ENCODE data around the gene MEIS2. TPM values are rescaled to one million over a fixed set of nuclear protein-coding genes. Genes with fewer than 3 reads are reported as not detected.

The MEIS2 gene
- total RNA-seq, 5 donors from 2014 or later (not counting 1 experiment from before 2014, with no cell fraction given): 0.38 to 0.54 TPM; not detected in 3

- ChIA-PET CTCF (interaction anchor here in 1 of 2 donors (0.6 kb wide), 1 partner anchor 16 kb away, joined by 4 read pairs; no protein-coding TSS in a partner anchor), POLR2A (interaction anchor here in 1 of 2 donors (0.5 kb wide), 1 partner anchor 152 kb away, joined by 6 read pairs; no protein-coding TSS in a partner anchor)
- Mint-ChIP-seq H3K9me3 (peaks cover 3 to 17% (median 5%) of the 10 kb centered on the region in 3 donors), H3K27me3 (peaks cover 2 to 13% of the 10 kb centered on the region in 2 donors), H3K36me3 (no peaks in the 10 kb centered on the region), H3K4me3 (no peak overlapping the region), H3K4me1 (no peaks in the 10 kb centered on the region), H3K27ac (no peak overlapping the region)
- H3K27ac ChIP-seq (ENCODE audit: low read length): no peak overlapping the region
- H3K4me1 ChIP-seq (ENCODE audit: control insufficient read depth in 1 of 2, extremely low read depth in 1 of 2, insufficient read depth in 2 of 2, low read length in 2 of 2): no peaks in the 10 kb centered on the region
- no peak for ATAC-seq (replicated peaks in 1 of 4)
- H3K4me3 ChIP-seq (ENCODE audit: control insufficient read depth in 1 of 2, extremely low read depth in 1 of 2, low read length in 1 of 2): no peak overlapping the region
- no peaks in the 10 kb centered on the region for H3K36me3 ChIP-seq (ENCODE audit: control insufficient read depth in 2 of 2, extremely low read depth in 1 of 2, insufficient read depth in 1 of 2, low read length in 1 of 2)
- no peak for DNase-seq
- peaks cover 0 to 3% of the 10 kb centered on the region in 2 experiments for H3K27me3 ChIP-seq (replicated peaks in 1 of 2; ENCODE audit: control insufficient read depth in 2 of 2, extremely low read depth in 1 of 2, insufficient read depth in 2 of 2, low read length in 1 of 2)
- H3K9me3 ChIP-seq: no peaks in the 10 kb centered on the region
Measured at GRCh38 chr15:37020852-37021251, 79.5 kb downstream of the MEIS2 start.

GRCh38 chr15:37019479-37020433 lies 80.6 kb downstream of the MEIS2 start:
- no peak overlapping the region for H3K4me3 ChIP-seq (ENCODE audit: control insufficient read depth in 1 of 2, extremely low read depth in 1 of 2, low read length in 1 of 2)
- Mint-ChIP-seq H3K27ac (no peak overlapping the region), H3K9me3 (peaks cover 3 to 17% (median 5%) of the 10 kb centered on the region in 3 donors), H3K27me3 (peaks cover 2 to 13% of the 10 kb centered on the region in 2 donors), H3K4me3 (no peak overlapping the region), H3K4me1 (no peaks in the 10 kb centered on the region), H3K36me3 (no peaks in the 10 kb centered on the region)
- ATAC-seq (replicated peaks in 1 of 4) (no peak), DNase-seq (no peak)
- no peaks in the 10 kb centered on the region for H3K4me1 ChIP-seq (ENCODE audit: control insufficient read depth in 1 of 2, extremely low read depth in 1 of 2, insufficient read depth in 2 of 2, low read length in 2 of 2)
- POLR2A ChIA-PET: interaction anchor here (0.5 to 0.6 kb wide), 2 partner anchors 151 to 499 kb away, joined by 3 to 6 read pairs; no protein-coding TSS in a partner anchor
- H3K9me3 ChIP-seq: no peaks in the 10 kb centered on the region
- 47% methylated on average over 7 of the region's 18 CpGs for WGBS (ENCODE audit: insufficient coverage)
- CTCF ChIA-PET: interaction anchor here in 1 of 2 donors (0.7 kb wide), 1 partner anchor 890 kb away, joined by 3 read pairs; no protein-coding TSS in a partner anchor
- no peak overlapping the region for H3K27ac ChIP-seq (ENCODE audit: low read length)
- no peaks in the 10 kb centered on the region for H3K36me3 ChIP-seq (ENCODE audit: control insufficient read depth in 2 of 2, extremely low read depth in 1 of 2, insufficient read depth in 1 of 2, low read length in 1 of 2)
- peaks cover 0 to 3% of the 10 kb centered on the region in 2 experiments for H3K27me3 ChIP-seq (replicated peaks in 1 of 2; ENCODE audit: control insufficient read depth in 2 of 2, extremely low read depth in 1 of 2, insufficient read depth in 2 of 2, low read length in 1 of 2)

GRCh38 chr15:37017031-37017625 lies 83.2 kb downstream of the MEIS2 start:
- Histone ChIP-seq H3K27me3 (replicated peaks in 1 of 2; ENCODE audit: control insufficient read depth in 2 of 2, extremely low read depth in 1 of 2, insufficient read depth in 2 of 2, low read length in 1 of 2) (peaks cover 0 to 3% of the 10 kb centered on the region in 2 experiments), H3K4me3 (ENCODE audit: control insufficient read depth in 1 of 2, extremely low read depth in 1 of 2, low read length in 1 of 2) (no peak overlapping the region), H3K36me3 (ENCODE audit: control insufficient read depth in 2 of 2, extremely low read depth in 1 of 2, insufficient read depth in 1 of 2, low read length in 1 of 2) (no peaks in the 10 kb centered on the region), H3K9me3 (no peaks in the 10 kb centered on the region), H3K27ac (ENCODE audit: low read length) (no peak overlapping the region), H3K4me1 (ENCODE audit: control insufficient read depth in 1 of 2, extremely low read depth in 1 of 2, insufficient read depth in 2 of 2, low read length in 2 of 2) (no peaks in the 10 kb centered on the region)
- no peak overlapping the region for H3K4me3 Mint-ChIP-seq
- no peaks in the 10 kb centered on the region for H3K36me3 Mint-ChIP-seq
- peaks cover 2 to 7% of the 10 kb centered on the region in 2 donors for H3K27me3 Mint-ChIP-seq
- POLR2A ChIA-PET: no interaction called here
- no peak for DNase-seq
- peaks cover 3 to 12% (median 5%) of the 10 kb centered on the region in 3 donors for H3K9me3 Mint-ChIP-seq
- no peak for ATAC-seq (replicated peaks in 1 of 4)
- WGBS (ENCODE audit: insufficient coverage): 88% methylated on average over 5 of the region's 11 CpGs
- CTCF ChIA-PET: no interaction called here
- no peaks in the 10 kb centered on the region for H3K4me1 Mint-ChIP-seq
- no peak overlapping the region for H3K27ac Mint-ChIP-seq

GRCh38 chr15:37016231-37016630 lies 84.1 kb downstream of the MEIS2 start:
- Mint-ChIP-seq H3K4me1 (no peaks in the 10 kb centered on the region), H3K27ac (no peak overlapping the region), H3K27me3 (peaks cover 2 to 7% of the 10 kb centered on the region in 2 donors), H3K36me3 (no peaks in the 10 kb centered on the region), H3K9me3 (peaks cover 3 to 11% (median 5%) of the 10 kb centered on the region in 3 donors), H3K4me3 (no peak overlapping the region)
- WGBS (ENCODE audit: insufficient coverage): 75% methylated on average over 4 of the region's 7 CpGs
- Histone ChIP-seq H3K27me3 (replicated peaks in 1 of 2; ENCODE audit: control insufficient read depth in 2 of 2, extremely low read depth in 1 of 2, insufficient read depth in 2 of 2, low read length in 1 of 2) (peaks cover 0 to 3% of the 10 kb centered on the region in 2 experiments), H3K4me1 (ENCODE audit: control insufficient read depth in 1 of 2, extremely low read depth in 1 of 2, insufficient read depth in 2 of 2, low read length in 2 of 2) (no peaks in the 10 kb centered on the region), H3K9me3 (no peaks in the 10 kb centered on the region), H3K27ac (ENCODE audit: low read length) (no peak overlapping the region), H3K4me3 (ENCODE audit: control insufficient read depth in 1 of 2, extremely low read depth in 1 of 2, low read length in 1 of 2) (no peak overlapping the region), H3K36me3 (ENCODE audit: control insufficient read depth in 2 of 2, extremely low read depth in 1 of 2, insufficient read depth in 1 of 2, low read length in 1 of 2) (no peaks in the 10 kb centered on the region)
- ChIA-PET POLR2A (no interaction called here), CTCF (interaction anchor here in 1 of 2 donors (0.6 kb wide), 1 partner anchor 1505 kb away, joined by 3 read pairs; no protein-coding TSS in a partner anchor)
- DNase-seq (no peak), ATAC-seq (replicated peaks in 1 of 4) (no peak)

GRCh38 chr15:37015451-37015850 lies 84.9 kb downstream of the MEIS2 start:
- Histone ChIP-seq H3K9me3 (no peaks in the 10 kb centered on the region), H3K4me3 (ENCODE audit: control insufficient read depth in 1 of 2, extremely low read depth in 1 of 2, low read length in 1 of 2) (no peak overlapping the region), H3K27ac (ENCODE audit: low read length) (no peak overlapping the region), H3K4me1 (ENCODE audit: control insufficient read depth in 1 of 2, extremely low read depth in 1 of 2, insufficient read depth in 2 of 2, low read length in 2 of 2) (no peaks in the 10 kb centered on the region), H3K27me3 (replicated peaks in 1 of 2; ENCODE audit: control insufficient read depth in 2 of 2, extremely low read depth in 1 of 2, insufficient read depth in 2 of 2, low read length in 1 of 2) (peaks cover 0 to 3% of the 10 kb centered on the region in 2 experiments), H3K36me3 (ENCODE audit: control insufficient read depth in 2 of 2, extremely low read depth in 1 of 2, insufficient read depth in 1 of 2, low read length in 1 of 2) (no peaks in the 10 kb centered on the region)
- Mint-ChIP-seq H3K9me3 (peaks cover 3 to 8% (median 5%) of the 10 kb centered on the region in 3 donors), H3K4me3 (no peak overlapping the region), H3K27ac (no peak overlapping the region), H3K36me3 (no peaks in the 10 kb centered on the region), H3K27me3 (peaks cover 2 to 7% of the 10 kb centered on the region in 2 donors), H3K4me1 (no peaks in the 10 kb centered on the region)
- no peak for ATAC-seq (replicated peaks in 1 of 4)
- ChIA-PET CTCF (interaction anchor here in 1 of 2 donors (0.6 kb wide), 1 partner anchor 1504 kb away, joined by 3 read pairs; no protein-coding TSS in a partner anchor), POLR2A (no interaction called here)
- no peak for DNase-seq
- WGBS (ENCODE audit: insufficient coverage): 60% methylated on average over 1 of the region's 4 CpGs

- Mint-ChIP-seq H3K27me3 (peaks cover under 1 to 7% of the 10 kb centered on the region in 2 donors), H3K36me3 (no peaks in the 10 kb centered on the region), H3K4me3 (no peak overlapping the region), H3K9me3 (peaks cover under 1 to 6% (median under 1%) of the 10 kb centered on the region in 3 donors), H3K27ac (no peak overlapping the region), H3K4me1 (no peaks in the 10 kb centered on the region)
- no peak for DNase-seq
- 88% methylated on average over 7 of the region's 9 CpGs for WGBS (ENCODE audit: insufficient coverage)
- Histone ChIP-seq H3K4me3 (ENCODE audit: control insufficient read depth in 1 of 2, extremely low read depth in 1 of 2, low read length in 1 of 2) (no peak overlapping the region), H3K9me3 (no peaks in the 10 kb centered on the region), H3K4me1 (ENCODE audit: control insufficient read depth in 1 of 2, extremely low read depth in 1 of 2, insufficient read depth in 2 of 2, low read length in 2 of 2) (no peaks in the 10 kb centered on the region), H3K27ac (ENCODE audit: low read length) (no peak overlapping the region), H3K27me3 (replicated peaks in 1 of 2; ENCODE audit: control insufficient read depth in 2 of 2, extremely low read depth in 1 of 2, insufficient read depth in 2 of 2, low read length in 1 of 2) (peaks cover 0 to 3% of the 10 kb centered on the region in 2 experiments), H3K36me3 (ENCODE audit: control insufficient read depth in 2 of 2, extremely low read depth in 1 of 2, insufficient read depth in 1 of 2, low read length in 1 of 2) (no peaks in the 10 kb centered on the region)
- CTCF ChIA-PET: interaction anchor here in 1 of 2 donors (0.7 kb wide), 1 partner anchor 11 kb away, joined by 6 read pairs; no protein-coding TSS in a partner anchor
- POLR2A ChIA-PET: no interaction called here
- no peak for ATAC-seq (replicated peaks in 1 of 4)
Measured at GRCh38 chr15:37015035-37015434, 85.3 kb downstream of the MEIS2 start.

Measured in T-cell (primary cell).